K562 (cell line): ENCODE data around the gene PGAP3. TPM values are rescaled to one million over a fixed set of nuclear protein-coding genes. Genes with fewer than 3 reads are reported as not detected.

Source experiments
- ARID3B ChIP-seq: fragments of 250-450 bp; sonication (Bioruptor Pico); IDR thresholded peaks from 2 replicates; pipeline ENCODE4 v1.4.0; 2020; ENCODE audit warnings: borderline replicate concordance
- CCNT2 ChIP-seq: IDR thresholded peaks from 2 replicates; pipeline ENCODE4 v1.6.1; 2011; ENCODE audit warnings: borderline replicate concordance, low read depth, mild to moderate bottlenecking, moderate library complexity, mixed read lengths, low read length; ENCODE audit not compliant: insufficient read length; ENCODE audit errors: extremely low read depth
- MYNN ChIP-seq, 2 experiments: sonication (generic); formaldehyde crosslinking in 1 of 2; IDR thresholded peaks; 2 replicates each; pipeline versions ENCODE4 v1.5.0 to v1.6.1; 2016 to 2020; ENCODE audit warnings: antibody characterized with exemption in 1 of 2, missing genetic modification reagents in 1 of 2
- NBN ChIP-seq: fragments of 450-650 bp; IDR thresholded peaks from 2 replicates; pipeline ENCODE4 v1.6.1; 2016; ENCODE audit warnings: low read depth, mild to moderate bottlenecking
- NCOA4 ChIP-seq: fragments of 450-650 bp; IDR thresholded peaks from 2 replicates; pipeline ENCODE4 v1.6.1; 2018; ENCODE audit warnings: mild to moderate bottlenecking; ENCODE audit not compliant: partially characterized antibody
- RCOR1 ChIP-seq, 2 experiments: IDR thresholded peaks; 2 replicates each; pipeline ENCODE4 v1.6.1; 2012; ENCODE audit warnings: low read depth in 2 of 2, low read length in 2 of 2, borderline replicate concordance in 1 of 2, improper control_type of control experiment in 1 of 2
- RHOXF2B ChIP-seq: fragments of 250-450 bp; sonication (Bioruptor Pico); conservative IDR thresholded peaks from 2 replicates; pipeline ENCODE4 v1.5.1; 2021
- SUPT5H ChIP-seq: fragments of 450-650 bp; IDR thresholded peaks from 2 replicates; pipeline ENCODE4 v1.6.1; 2016
- THRAP3 ChIP-seq: fragments of 450-650 bp; IDR thresholded peaks from 2 replicates; pipeline ENCODE4 v1.6.1; 2016; ENCODE audit warnings: mild to moderate bottlenecking, inconsistent platforms, borderline replicate concordance
- ZBTB5 ChIP-seq: fragments of 450-650 bp; IDR thresholded peaks from 2 replicates; pipeline ENCODE4 v1.6.1; 2017; ENCODE audit warnings: antibody characterized with exemption
- ZNF830 ChIP-seq: fragments of 250-450 bp; sonication (Bioruptor Pico); IDR thresholded peaks from 2 replicates; pipeline ENCODE4 v1.5.0; 2021; ENCODE audit warnings: mild to moderate bottlenecking
- ZSCAN29 ChIP-seq: fragments of 450-650 bp; IDR thresholded peaks from 2 replicates; pipeline ENCODE4 v1.6.1; 2017
- polyA plus RNA-seq, 8 experiments: library from polyadenylated mRNA; depleted of rRNA in 4 of 8; stranded (reverse) in 5 of 8; unstranded in 3 of 8; fragments of >200 nt; fragmentation: Nextera tagmentation in 2 of 8; fragmentation: Illumina TruSeq in 1 of 8; extraction: Ambion mirVana in 2 of 8; extraction: Trizol in 1 of 8; gene quantifications; 2 replicates each; pipeline versions ENCODE4 v1.2.1 to v1.2.3, GENCODE V29; 2011 to 2014; ENCODE audit warnings: inconsistent platforms in 1 of 8, missing spikeins in 1 of 8
- total RNA-seq, 7 experiments: library from RNA; depleted of rRNA in 6 of 7; stranded (reverse); fragments of >200 nt in 6 of 7; fragmentation: Illumina TruSeq in 2 of 7; extraction: Trizol in 2 of 7; gene quantifications; 2 replicates each; pipeline versions ENCODE4 v1.2.1 to v1.2.3, GENCODE V29; 2011 to 2021; ENCODE audit warnings: low replicate concordance in 1 of 7
- TF ChIP-seq, protein P1 (sequence below), 2 experiments: IDR thresholded peaks; 2 replicates each; pipeline ENCODE4 v1.6.1; 2011; ENCODE audit warnings: borderline replicate concordance in 1 of 2, control low read depth in 1 of 2, low read depth in 1 of 2, low read length in 1 of 2, mild to moderate bottlenecking in 1 of 2, mixed read lengths in 1 of 2, moderate library complexity in 1 of 2; ENCODE audit not compliant: insufficient read depth in 1 of 2, insufficient read length in 1 of 2, poor library complexity in 1 of 2, severe bottlenecking in 1 of 2; ENCODE audit errors: extremely low read depth in 1 of 2
- TF ChIP-seq, protein P2 (sequence below): fragments of 200-800 bp; sonication (Bioruptor generic); IDR thresholded peaks from 2 replicates; pipeline ENCODE4 v1.6.1; 2017; ENCODE audit warnings: missing genetic modification characterization, missing compliant biosample characterization
- TF ChIP-seq, protein P3 (sequence below): fragments of 450-650 bp; conservative IDR thresholded peaks from 2 replicates; pipeline ENCODE4 v1.6.1; 2016; ENCODE audit warnings: missing genetic modification characterization, low read depth, mild to moderate bottlenecking, missing compliant biosample characterization, moderate library complexity
- TF ChIP-seq, protein P4 (sequence below): fragments of 450-650 bp; IDR thresholded peaks from 2 replicates; pipeline ENCODE4 v1.6.1; 2016; ENCODE audit warnings: antibody characterized with exemption

Gene PGAP3
- total and polyA plus RNA-seq, 9 of the 15 experiments (the other 6 are each of a cell fraction or from before 2014, with no cell fraction given) = 0.38 to 9.4 (median 4.5) TPM

GRCh38 chr17:39667262-39667944, 20.5 kb downstream of the PGAP3 start (continued):
- no peak for TF ChIP-seq ARID3B (CRISPR knock-in tag)
- TF ChIP-seq, protein P1, sequence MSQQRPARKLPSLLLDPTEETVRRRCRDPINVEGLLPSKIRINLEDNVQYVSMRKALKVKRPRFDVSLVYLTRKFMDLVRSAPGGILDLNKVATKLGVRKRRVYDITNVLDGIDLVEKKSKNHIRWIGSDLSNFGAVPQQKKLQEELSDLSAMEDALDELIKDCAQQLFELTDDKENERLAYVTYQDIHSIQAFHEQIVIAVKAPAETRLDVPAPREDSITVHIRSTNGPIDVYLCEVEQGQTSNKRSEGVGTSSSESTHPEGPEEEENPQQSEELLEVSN (IDR thresholded peaks at IDR 0.05; ENCODE audit: borderline replicate concordance in 1 of 2, extremely low read depth in 1 of 2, insufficient read depth in 1 of 2, insufficient read length in 1 of 2, low read depth in 1 of 2, low read length in 1 of 2, poor library complexity in 1 of 2, severe bottlenecking in 1 of 2) = peak; percentile 28 to 36
- TF ChIP-seq NBN = no peak; the same call in 1 of the 2 replicates
- 0 out of 2 replicates have a peak, but pooled peaks have one; percentile 35 for TF ChIP-seq SUPT5H
- peak in 1 of 2 experiments; percentile 59; a peak in 1 of 4 replicates for TF ChIP-seq RCOR1 (IDR thresholded peaks at IDR 0.05; ENCODE audit: borderline replicate concordance in 1 of 2, low read depth in 2 of 2, low read length in 2 of 2)
- TF ChIP-seq, protein P2, sequence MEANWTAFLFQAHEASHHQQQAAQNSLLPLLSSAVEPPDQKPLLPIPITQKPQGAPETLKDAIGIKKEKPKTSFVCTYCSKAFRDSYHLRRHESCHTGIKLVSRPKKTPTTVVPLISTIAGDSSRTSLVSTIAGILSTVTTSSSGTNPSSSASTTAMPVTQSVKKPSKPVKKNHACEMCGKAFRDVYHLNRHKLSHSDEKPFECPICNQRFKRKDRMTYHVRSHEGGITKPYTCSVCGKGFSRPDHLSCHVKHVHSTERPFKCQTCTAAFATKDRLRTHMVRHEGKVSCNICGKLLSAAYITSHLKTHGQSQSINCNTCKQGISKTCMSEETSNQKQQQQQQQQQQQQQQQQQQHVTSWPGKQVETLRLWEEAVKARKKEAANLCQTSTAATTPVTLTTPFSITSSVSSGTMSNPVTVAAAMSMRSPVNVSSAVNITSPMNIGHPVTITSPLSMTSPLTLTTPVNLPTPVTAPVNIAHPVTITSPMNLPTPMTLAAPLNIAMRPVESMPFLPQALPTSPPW (CRISPR knock-in tag) = peak; percentile 94
- TF ChIP-seq ZNF830 (CRISPR knock-in tag) = peak; percentile 62; the same call in 1 of the 2 replicates
- TF ChIP-seq ZBTB5 = peak; percentile 92
- peak; percentile 18; the same call in 1 of the 2 replicates for TF ChIP-seq ZSCAN29
- TF ChIP-seq RHOXF2B = no peak
- TF ChIP-seq, protein P3, sequence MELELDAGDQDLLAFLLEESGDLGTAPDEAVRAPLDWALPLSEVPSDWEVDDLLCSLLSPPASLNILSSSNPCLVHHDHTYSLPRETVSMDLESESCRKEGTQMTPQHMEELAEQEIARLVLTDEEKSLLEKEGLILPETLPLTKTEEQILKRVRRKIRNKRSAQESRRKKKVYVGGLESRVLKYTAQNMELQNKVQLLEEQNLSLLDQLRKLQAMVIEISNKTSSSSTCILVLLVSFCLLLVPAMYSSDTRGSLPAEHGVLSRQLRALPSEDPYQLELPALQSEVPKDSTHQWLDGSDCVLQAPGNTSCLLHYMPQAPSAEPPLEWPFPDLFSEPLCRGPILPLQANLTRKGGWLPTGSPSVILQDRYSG = 0 out of 2 replicates have a peak, but pooled peaks have one; percentile 52
- no peak for TF ChIP-seq THRAP3
- peak; percentile 98 for TF ChIP-seq CCNT2
- TF ChIP-seq, protein P4, sequence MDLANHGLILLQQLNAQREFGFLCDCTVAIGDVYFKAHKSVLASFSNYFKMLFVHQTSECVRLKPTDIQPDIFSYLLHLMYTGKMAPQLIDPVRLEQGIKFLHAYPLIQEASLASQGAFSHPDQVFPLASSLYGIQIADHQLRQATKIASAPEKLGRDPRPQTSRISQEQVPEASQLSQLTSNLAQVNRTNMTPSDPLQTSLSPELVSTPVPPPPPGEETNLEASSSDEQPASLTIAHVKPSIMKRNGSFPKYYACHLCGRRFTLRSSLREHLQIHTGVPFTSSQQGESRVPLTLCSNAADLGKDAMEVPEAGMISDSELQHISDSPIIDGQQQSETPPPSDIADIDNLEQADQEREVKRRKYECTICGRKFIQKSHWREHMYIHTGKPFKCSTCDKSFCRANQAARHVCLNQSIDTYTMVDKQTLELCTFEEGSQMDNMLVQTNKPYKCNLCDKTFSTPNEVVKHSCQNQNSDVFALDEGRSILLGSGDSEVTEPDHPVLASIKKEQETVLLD = peak; percentile 62
- no peak for TF ChIP-seq NCOA4
- TF ChIP-seq MYNN (IDR thresholded peaks at IDR 0.05) = peak; percentile 82
- TF ChIP-seq MYNN (CRISPR knock-in tag; IDR thresholded peaks at IDR 0.05) = no peak
